ENCODE measurements around the gene CEACAM19.
"Not testable (repeated sequence)": the region's sequence is repeated elsewhere in the genome, so short reads cannot be mapped to it uniquely, and the experiment has no call there.

Gene CEACAM19

GRCh38 chr19:44701228-44701627 is 29.9 kb downstream of the CEACAM19 start:
- DNase-seq (ENCODE audit: low spot score): no peak

DNA sequence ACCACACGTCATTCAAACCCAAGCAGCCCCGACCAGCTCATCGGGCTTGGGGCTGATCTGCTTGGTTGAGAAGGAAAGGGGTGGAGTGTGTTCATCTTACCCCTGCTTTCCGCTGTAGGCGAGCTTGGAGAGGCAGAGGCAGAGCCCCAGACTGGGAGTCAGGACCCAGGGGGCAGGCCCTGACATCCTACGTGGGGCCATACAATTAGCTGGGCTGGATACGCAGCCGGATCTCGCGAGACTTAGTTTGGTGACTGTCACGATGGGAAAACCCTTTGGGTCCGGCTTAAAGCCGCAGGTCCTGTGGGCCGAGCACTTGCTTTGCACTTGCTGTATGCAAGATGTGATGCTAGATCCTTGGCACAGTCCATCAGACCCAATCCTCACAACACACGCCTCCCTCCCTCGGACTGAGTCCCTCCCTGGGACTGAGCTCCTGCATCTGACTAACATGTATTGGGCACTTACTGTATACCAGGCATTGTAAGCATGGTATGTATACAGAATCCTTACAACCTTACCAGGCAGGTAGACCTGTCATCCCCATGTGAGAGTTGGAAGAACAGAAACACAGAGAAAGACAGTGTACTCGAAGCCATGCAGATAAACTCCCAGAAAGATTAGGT is 31.4 kb downstream of the CEACAM19 start:
- DNase-seq (ENCODE audit: low spot score): no peak

DNA sequence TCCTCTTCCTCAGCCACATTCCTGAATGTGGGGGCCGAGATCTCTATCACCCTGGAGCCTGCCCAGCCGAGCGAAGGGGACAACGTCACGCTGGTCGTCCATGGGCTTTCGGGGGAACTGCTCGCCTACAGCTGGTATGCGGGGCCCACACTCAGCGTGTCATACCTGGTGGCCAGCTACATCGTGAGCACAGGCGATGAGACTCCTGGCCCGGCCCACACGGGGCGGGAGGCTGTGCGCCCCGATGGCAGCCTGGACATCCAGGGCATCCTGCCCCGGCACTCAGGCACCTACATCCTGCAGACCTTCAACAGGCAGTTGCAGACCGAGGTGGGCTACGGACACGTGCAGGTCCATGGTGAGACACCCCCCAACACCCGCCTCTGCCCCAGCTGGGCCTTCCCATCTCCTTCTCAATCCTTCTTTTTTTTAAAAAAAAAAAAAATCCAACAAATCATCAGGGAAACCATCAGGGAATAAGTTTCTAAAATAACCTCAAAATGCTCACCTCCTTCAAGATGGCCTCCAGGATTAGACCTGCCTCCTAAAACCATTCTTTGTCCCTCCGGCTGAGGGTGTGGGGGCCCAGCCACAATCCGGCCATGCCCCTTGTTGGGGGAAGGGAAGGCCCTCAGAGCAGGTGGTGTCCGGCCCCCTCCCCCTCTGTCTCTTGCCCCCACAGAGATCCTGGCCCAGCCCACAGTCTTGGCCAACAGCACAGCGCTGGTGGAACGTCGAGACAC is 32.2 kb downstream of the CEACAM19 start:
- DNase-seq (ENCODE audit: low spot score): no peak

DNA sequence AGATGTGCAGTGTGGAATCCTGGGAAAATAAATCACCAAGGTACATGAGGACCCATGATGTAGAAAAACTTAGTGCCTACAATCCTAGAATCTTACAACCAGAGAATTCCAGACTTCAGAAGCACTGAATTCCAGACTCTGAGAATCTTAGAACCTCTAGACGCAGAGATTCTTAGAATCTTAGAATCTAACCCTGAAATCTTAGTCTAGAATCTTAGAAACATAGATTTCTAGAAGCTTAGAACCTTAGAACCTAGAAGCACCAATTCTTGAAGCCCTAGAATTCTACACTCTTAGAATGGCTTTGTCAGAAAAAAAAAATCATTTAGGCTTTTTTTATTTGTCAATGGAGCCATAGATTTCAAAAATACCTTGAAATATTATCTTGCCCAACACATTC is 33.7 kb downstream of the CEACAM19 start:
- no peak for DNase-seq (ENCODE audit: low spot score)

GRCh38 chr19:44705502-44706010 is 34.3 kb downstream of the CEACAM19 start:
- DNase-seq (ENCODE audit: low spot score): no peak

DNA sequence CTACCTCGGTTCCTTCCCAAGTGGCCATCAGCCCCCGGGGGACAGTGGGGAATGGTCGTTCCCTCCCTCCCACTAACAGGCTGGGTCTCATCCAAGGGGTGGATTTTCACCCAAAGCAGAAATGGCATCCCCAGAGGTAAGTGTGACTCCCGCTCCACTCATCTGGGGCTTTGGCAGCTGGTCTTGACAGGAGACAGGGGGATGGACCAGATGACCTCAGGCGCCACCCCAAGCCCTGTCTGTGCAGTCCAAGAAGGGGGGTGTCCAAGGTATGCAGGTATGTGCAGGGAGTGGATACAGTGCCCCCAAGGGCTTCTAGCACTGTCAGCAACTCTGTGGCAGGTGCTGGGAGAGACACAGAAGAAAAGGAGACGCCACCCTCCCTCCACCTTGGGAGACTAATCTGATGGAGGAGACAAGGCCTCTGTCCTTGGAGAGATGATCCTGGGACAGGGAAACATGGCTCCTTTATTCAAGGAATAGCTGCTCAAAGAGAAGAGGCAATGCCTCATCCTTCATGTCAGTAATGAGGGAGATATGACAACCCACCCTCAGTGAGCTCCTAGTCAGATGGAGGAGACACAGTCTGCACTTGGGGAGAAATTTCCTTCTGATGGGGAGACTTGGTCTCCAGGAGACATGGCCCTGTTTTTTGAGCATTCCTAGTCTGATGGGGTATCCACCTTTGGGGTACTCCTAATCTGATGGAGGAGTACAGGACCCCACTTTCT is 35.4 kb downstream of the CEACAM19 start:
- DNase-seq (ENCODE audit: low spot score): no peak

DNA sequence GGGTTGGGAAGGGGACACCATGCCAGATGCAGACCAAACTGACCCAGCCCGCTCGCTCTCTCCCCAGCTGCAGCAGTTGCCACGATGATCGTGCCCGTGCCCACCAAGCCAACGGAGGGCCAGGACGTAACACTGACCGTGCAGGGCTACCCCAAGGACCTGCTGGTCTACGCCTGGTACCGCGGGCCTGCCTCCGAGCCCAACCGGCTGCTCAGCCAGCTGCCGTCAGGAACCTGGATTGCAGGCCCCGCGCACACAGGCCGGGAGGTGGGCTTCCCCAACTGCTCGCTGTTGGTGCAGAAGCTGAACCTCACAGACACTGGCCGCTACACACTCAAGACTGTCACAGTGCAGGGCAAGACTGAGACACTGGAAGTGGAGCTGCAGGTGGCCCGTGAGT is 36.5 kb downstream of the CEACAM19 start:
- DNase-seq (ENCODE audit: low spot score): no peak

GRCh38 chr19:44708940-44709339 is 37.7 kb downstream of the CEACAM19 start:
- no peak for DNase-seq (ENCODE audit: low spot score)

DNA sequence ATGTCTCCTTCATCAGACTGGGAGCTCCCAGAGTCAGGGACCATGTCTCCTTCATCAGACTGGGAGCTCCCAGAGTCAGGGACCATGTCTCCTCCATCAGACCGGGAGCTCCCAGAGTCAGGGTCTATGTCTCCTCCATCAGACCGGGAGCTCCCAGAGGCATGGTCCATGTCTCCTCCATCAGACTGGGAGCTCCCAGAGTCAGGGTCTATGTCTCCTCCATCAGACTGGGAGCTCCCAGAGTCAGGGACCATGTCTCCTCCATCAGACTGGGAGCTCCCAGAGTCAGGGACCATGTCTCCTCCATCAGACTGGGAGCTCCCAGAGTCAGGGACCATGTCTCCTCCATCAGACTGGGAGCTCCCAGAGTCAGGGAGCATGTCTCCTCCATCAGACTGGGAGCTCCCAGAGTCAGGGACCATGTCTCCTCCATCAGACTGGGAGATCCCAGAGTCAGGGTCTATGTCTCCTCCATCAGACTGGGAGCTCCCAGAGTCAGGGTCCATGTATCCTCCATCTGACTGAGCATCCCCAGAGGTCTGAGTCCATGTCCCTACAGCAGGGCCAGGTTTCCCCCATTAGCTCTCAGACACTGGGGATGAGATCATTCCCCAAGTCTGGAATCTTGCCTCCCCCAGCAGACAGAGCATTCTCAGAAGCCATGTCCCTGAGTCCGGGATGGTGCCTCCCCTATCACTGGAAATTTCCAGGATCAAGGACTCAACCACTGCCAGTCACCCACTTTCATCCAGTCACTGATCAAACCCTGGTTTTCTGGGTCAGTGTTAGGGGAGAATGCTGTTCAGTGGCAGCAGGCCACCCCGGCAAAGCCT is 38.4 kb downstream of the CEACAM19 start:
- DNase-seq (ENCODE audit: low spot score): not testable (repeated sequence)

DNA sequence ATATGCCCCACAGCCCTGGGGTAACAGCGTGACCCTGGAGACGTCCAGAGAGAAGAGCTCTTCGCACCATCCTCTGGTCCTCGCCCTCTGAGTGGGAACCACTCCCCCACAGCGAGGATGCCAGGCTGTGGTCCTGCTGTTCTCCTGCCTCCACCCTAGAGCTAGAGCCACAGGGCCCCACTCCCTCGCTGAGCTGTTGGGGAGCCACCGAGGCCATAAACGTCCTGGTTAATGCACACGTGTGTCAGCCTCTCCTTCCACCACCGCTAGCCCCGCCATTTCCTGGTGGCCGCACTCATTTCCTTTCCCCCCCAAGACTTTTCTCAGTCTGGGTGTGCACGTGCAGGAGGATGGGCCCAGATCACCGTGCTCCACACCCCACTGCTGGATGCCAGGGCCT is 39.2 kb downstream of the CEACAM19 start:
- no peak for DNase-seq (ENCODE audit: low spot score)

DNA sequence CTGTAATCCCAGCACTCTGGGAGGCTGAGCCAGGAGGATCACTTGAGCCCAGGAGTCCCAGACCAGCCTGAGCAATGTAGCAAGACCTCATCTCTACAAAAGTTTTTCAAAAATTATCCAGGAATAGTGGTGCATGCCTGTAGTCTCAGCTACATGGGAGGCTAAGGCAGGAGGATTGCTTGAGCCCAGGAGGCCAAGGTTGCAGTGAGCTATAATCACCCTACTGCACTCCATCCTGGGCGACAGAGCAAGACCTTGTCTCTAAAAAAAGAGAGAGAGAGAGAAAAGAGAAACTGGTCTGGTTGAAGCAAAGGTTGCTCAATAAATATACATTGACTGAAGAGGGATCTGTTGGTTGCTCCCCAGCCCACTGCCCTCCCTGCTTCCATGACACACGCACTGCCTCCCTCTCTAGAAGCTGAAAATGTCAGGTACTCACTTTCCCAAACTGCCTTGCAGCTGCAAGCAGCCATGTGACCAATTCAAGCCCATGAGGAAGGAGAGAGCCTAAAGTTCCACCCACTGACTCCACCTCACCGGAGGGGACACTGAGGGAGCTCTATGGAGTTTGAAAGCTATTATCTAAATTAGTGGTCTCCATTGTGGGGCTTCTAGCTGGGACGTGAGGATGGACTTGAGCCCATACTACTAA is 41.7 kb downstream of the CEACAM19 start:
- no peak for DNase-seq (ENCODE audit: low spot score)

GRCh38 chr19:44714597-44715169 is 43.4 kb downstream of the CEACAM19 start:
- DNase-seq (ENCODE audit: low spot score): no peak

DNA sequence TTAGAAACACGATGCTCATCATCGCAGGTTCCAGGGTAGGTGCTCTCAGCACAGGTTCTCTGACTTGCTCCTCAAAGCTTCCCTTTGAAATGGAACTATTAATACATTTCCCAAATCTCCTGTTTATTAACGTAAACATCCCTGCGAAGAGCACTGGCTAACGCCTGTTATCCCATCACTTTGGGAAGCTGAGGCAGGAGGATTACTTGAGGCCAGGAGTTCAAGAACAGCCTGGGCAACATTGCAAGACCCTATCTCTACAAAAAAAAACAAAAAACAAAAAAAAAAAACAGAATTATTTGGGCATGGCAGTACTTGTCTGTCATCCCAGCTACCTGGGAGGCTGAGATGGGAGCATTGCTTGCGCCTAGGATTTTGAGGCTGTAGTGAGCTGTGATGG is 46.3 kb downstream of the CEACAM19 start:
- DNase-seq (ENCODE audit: low spot score): no peak

GRCh38 chr19:44718441-44719261 is 47.4 kb downstream of the CEACAM19 start:
- DNase-seq (ENCODE audit: low spot score): no peak

- peak; percentile 3 for DNase-seq (ENCODE audit: low spot score)
These were observed 48.0 kb downstream of the CEACAM19 start for GRCh38 chr19:44719262-44719701.

DNA sequence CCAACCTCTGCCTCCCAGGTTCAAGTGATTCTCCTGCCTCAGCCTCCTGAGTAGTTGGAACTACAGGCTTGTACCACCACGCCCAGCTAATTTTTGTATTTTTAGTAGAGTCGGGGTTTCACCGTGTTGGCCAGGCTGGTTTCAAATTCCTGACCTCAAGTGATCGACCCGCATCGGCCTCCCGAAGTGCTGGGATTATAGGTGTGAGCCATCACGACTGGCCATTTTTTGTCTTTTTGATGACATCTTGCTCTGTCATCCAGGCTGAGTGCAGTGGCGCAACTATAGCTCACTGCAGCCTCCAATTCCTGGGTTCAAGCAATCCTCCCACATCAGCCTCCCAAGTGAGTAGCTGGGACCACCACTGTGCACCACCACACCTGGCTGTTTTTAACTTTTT is 49.1 kb downstream of the CEACAM19 start:
- DNase-seq (ENCODE audit: low spot score): not testable (repeated sequence)

- no peak for DNase-seq (ENCODE audit: low spot score)
These were observed 49.7 kb downstream of the CEACAM19 start for GRCh38 chr19:44720945-44721344.

DNA sequence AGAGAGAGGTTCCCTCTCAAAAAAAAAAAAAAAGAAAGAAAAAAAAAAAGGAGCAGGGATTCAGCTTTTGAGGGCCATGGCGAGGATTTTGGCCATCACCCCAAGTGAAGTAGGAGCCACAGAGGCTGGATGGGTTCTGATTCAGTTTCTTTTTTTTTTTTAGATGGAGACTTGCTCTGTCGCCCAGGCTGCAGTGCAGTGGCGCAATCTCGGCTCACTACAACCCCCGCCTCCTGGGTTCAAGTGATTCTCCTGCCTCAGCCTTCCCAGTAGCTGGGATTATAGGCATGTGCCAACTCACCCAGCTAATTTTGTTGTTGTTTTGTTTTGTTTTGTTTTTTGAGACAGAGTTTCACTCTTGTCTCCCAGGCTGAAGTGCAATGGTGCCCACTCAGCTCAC is 50.1 kb downstream of the CEACAM19 start:
- not testable (repeated sequence) for DNase-seq (ENCODE audit: low spot score)

DNA sequence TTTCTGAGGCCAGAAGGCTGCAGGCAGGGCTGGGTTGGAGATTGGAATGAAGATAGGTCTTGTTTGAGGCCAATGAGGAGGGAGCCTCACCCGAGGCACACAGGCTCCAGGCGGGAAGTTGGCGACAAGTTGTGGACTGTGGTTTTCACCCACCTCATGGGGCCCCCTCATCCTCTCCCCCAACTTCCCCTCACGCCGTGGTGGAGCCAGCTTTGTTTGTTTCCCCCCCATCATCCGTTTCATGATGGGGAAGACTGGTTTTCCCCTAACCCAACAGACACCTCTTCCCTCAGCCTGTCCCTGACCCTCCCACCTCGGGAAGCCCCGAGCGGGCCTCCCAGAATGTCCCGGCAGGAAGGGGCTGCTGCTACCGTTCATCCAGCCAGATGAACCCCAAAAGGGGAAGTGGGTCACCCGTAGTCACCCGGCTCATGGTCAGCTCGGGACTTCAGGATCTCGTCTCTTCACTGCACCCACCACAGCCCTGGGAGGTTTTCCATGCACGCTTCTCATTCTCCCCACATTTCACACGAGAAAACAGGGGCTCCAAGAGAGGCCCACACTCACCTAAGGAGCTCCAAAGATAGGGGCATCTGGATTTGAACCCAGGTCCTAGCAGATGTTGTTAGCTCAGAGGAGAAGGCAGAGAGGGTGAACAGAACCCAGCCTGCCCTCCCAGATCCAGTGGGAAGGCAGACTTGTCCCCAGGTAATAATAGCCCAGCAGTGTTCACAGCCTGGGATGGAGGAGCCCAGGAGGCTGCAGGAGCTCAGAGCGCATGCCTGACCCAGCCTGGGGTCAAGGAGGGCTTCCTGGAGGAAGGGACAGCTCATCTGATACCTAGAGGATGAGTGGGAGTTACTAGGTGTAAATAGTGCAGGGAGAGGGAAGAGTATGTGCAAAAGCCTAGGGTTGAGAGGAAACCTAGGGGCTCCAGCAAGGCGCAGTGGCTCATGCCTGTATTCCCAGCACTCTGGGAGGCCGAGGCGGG is 51.1 kb downstream of the CEACAM19 start:
- no peak for DNase-seq (ENCODE audit: low spot score)
